Tibial nerve (tissue), 4 donors: ENCODE measurements around the gene MAGI2. TPM values are rescaled to one million over a fixed set of nuclear protein-coding genes. Genes with fewer than 3 reads are reported as not detected.

Experiments
- DNase-seq, 2 donors: peaks; one replicate each; pipeline ENCODE4 v3.0.0-alpha.2; 2019; ENCODE audit warnings: low spot score in 2 of 2
- H3K27ac ChIP-seq, 4 donors: fragments of 200-600 bp; sonication (generic) in 3 of 4; one replicate each; pipeline ENCODE4 v1.5.1; 2017 to 2019; ENCODE audit warnings: mild to moderate bottlenecking in 1 of 4
- H3K27me3 ChIP-seq, 2 donors: fragments of 200-600 bp; sonication (generic) in 1 of 2; one replicate each; pipeline versions ENCODE4 v1.5.1 to v1.6.0; 2017 to 2019
- H3K36me3 ChIP-seq, 3 donors: fragments of 200-600 bp; sonication (generic); one replicate each; pipeline ENCODE4 v1.5.1; 2018 to 2019
- H3K4me1 ChIP-seq, 4 donors: fragments of 200-600 bp; sonication (generic) in 3 of 4; one replicate each; pipeline ENCODE4 v1.5.1; 2017 to 2019
- H3K4me3 ChIP-seq, 4 donors: fragments of 200-600 bp; sonication (generic) in 3 of 4; one replicate each; pipeline ENCODE4 v1.5.1; 2017 to 2019; ENCODE audit warnings: mild to moderate bottlenecking in 1 of 4, moderate library complexity in 1 of 4
- H3K9me3 ChIP-seq, 4 donors: fragments of 200-600 bp; sonication (generic) in 3 of 4; one replicate each; pipeline ENCODE4 v1.5.1; 2017 to 2019
- CTCF ChIP-seq, 5 experiments: fragments of 200-600 bp in 3 of 5; fragments of 450-650 bp in 2 of 5; sonication (generic) in 3 of 5; IDR thresholded peaks; one replicate each; pipeline ENCODE4 v1.5.1; 2016 to 2019; ENCODE audit warnings: antibody characterized with exemption in 5 of 5, mild to moderate bottlenecking in 3 of 5, moderate library complexity in 2 of 5
- EP300 ChIP-seq, 2 donors: sonication (generic); formaldehyde crosslinking; IDR thresholded peaks; one replicate each; pipeline ENCODE4 v1.6.1; 2017; ENCODE audit warnings: antibody characterized with exemption in 2 of 2, mild to moderate bottlenecking in 1 of 2
- POLR2A ChIP-seq, 2 donors: fragments of 450-650 bp; IDR thresholded peaks; one replicate each; pipeline ENCODE4 v1.6.1; 2017; ENCODE audit warnings: antibody characterized with exemption in 2 of 2, mild to moderate bottlenecking in 2 of 2, moderate library complexity in 2 of 2
- WGBS, 2 donors: methylation state at CpG; one replicate each; pipeline ENCODE4 v1.1.5; 2018; 5-methylcytosine and 5-hydroxymethylcytosine counted together
- total RNA-seq, 4 donors: library from RNA; depleted of rRNA; stranded (reverse); fragments of >200 nt; gene quantifications; one replicate each; pipeline ENCODE4 v1.1.0, GENCODE V29; 2016

MAGI2 gene
- total RNA-seq, 4 donors from 2014 or later, result 33.6 to 58.2 (median 55.6) TPM

DNA sequence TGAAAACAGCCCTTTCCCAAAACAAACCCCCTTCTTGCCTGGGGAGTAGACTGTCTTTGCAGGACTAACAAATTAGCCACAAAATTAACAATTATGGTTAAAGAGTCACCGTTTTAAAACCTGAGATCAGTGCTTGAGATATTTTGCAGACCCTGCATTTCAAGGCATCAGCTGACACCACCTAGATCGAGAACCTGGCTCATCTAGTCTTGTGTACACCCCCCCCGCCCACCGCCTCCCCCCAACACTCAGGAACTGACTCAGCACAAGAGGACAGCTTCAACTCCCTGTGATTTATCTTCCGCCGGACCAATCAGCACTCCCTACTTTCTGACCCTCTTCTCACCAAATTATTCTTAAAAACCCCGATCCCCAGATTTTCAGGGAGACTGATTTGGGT, 917.8 kb downstream of the MAGI2 start:
- H3K27me3 ChIP-seq, result no peaks in the 10 kb centered on the region

DNA sequence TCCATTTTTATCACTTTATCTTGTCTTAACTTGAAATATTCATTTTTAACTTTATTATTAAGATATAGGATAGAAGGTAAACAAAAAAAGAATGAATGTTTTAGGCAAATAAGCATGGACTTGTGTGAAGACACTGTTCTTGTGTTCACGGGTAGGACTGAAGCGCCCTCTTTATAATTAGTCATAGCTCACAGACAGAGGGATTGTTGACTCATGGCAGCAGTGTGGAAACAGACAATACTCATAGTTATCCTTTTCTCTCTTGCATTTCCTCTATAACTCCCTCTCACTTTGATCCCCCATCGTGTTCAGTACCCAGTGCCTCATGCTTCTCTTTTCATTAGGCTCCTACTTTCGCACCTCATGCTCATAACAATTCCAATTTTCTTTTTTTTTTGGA, 923.1 kb downstream of the MAGI2 start:
- Histone ChIP-seq H3K4me3 (no peak overlapping the region), H3K27ac (no peak overlapping the region), H3K9me3 (no peaks in the 10 kb centered on the region), H3K4me1 (no peaks in the 10 kb centered on the region), H3K27me3 (no peaks in the 10 kb centered on the region), H3K36me3 (no peaks in the 10 kb centered on the region)
- TF ChIP-seq CTCF (IDR thresholded peaks at IDR 0.05) (no peak), EP300 (IDR thresholded peaks at IDR 0.05) (no peak), POLR2A (IDR thresholded peaks at IDR 0.05) (no peak)
- 53 to 58% methylated on average over 4 of the region's 4 CpGs for WGBS, 2 donors
- DNase-seq, result no peak

More for the DNA sequence above, 917.8 kb downstream of the MAGI2 start:
- WGBS, 2 donors, result 78 to 90% methylated on average over 7 of the region's 7 CpGs
- TF ChIP-seq CTCF (IDR thresholded peaks at IDR 0.05) (no peak), POLR2A (IDR thresholded peaks at IDR 0.05) (no peak), EP300 (IDR thresholded peaks at IDR 0.05) (no peak)
- no peak for DNase-seq
- H3K4me3 ChIP-seq, result no peak overlapping the region
- no peaks in the 10 kb centered on the region for H3K4me1 ChIP-seq
- no peak overlapping the region for H3K27ac ChIP-seq
- H3K9me3 ChIP-seq, result peaks cover 0 to 4% (median 0%) of the 10 kb centered on the region in 4 donors
- H3K36me3 ChIP-seq, result no peaks in the 10 kb centered on the region

- 89 to 94% methylated on average over 3 of the region's 3 CpGs for WGBS, 2 donors
- TF ChIP-seq EP300 (IDR thresholded peaks at IDR 0.05), result no peak
- TF ChIP-seq CTCF (IDR thresholded peaks at IDR 0.05), result no peak
- TF ChIP-seq POLR2A (IDR thresholded peaks at IDR 0.05), result no peak
- no peaks in the 10 kb centered on the region for H3K9me3 ChIP-seq
- H3K4me1 ChIP-seq, result no peaks in the 10 kb centered on the region
- no peaks in the 10 kb centered on the region for H3K36me3 ChIP-seq
- no peak overlapping the region for H3K27ac ChIP-seq
- DNase-seq, result no peak
- H3K27me3 ChIP-seq, result no peaks in the 10 kb centered on the region
- no peak overlapping the region for H3K4me3 ChIP-seq
Measured at GRCh38 chr7:78529392-78529791, 924.1 kb downstream of the MAGI2 start.

GRCh38 chr7:78528964-78529363, 924.5 kb downstream of the MAGI2 start:
- Histone ChIP-seq H3K4me3 (no peak overlapping the region), H3K4me1 (no peaks in the 10 kb centered on the region), H3K27ac (no peak overlapping the region), H3K9me3 (no peaks in the 10 kb centered on the region), H3K27me3 (no peaks in the 10 kb centered on the region), H3K36me3 (no peaks in the 10 kb centered on the region)
- 69 to 72% methylated on average over 3 of the region's 3 CpGs for WGBS, 2 donors
- no peak for TF ChIP-seq POLR2A (IDR thresholded peaks at IDR 0.05)
- no peak for TF ChIP-seq EP300 (IDR thresholded peaks at IDR 0.05)
- TF ChIP-seq CTCF (IDR thresholded peaks at IDR 0.05), result no peak
- DNase-seq, result no peak

DNA sequence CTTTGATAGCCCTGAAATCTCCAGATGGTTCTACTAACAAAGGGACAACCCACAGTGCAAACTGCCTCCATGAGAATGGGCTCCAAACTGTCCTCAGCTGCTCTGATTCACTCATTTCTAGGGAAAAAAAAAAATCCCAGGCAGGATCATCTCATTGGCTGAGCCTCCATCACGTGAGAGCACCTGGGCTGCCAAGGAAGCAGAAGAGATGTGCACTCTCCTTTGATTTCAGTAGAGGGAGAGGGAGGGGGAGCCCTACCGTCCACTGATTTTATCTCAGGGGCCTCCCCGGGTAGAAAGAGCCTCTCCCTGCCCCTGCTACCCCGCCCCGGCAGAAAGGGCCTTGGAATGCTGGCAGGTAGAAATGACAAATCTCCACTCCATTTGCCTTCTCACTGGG, 929.5 kb downstream of the MAGI2 start:
- H3K4me1 ChIP-seq, result no peaks in the 10 kb centered on the region
- WGBS, 2 donors, result 77 to 78% methylated on average over 5 of the region's 5 CpGs
- no peak overlapping the region for H3K4me3 ChIP-seq
- TF ChIP-seq POLR2A (IDR thresholded peaks at IDR 0.05) (no peak), CTCF (IDR thresholded peaks at IDR 0.05) (no peak)
- no peaks in the 10 kb centered on the region for H3K36me3 ChIP-seq
- DNase-seq, result no peak
- no peaks in the 10 kb centered on the region for H3K27me3 ChIP-seq
- no peak overlapping the region for H3K27ac ChIP-seq
- H3K9me3 ChIP-seq, result no peaks in the 10 kb centered on the region
